Eye (tissue), 1 donor: Measurements from ENCODE around the gene PXDN.

ENCODE experiments used
- DNase-seq: peaks from one replicate; pipeline ENCODE4 v3.0.0-alpha.2; 2015

PXDN gene

GRCh38 chr2:1607971-1608688 lies 136.2 kb downstream of the PXDN start:
- DNase-seq, result no peak

DNA sequence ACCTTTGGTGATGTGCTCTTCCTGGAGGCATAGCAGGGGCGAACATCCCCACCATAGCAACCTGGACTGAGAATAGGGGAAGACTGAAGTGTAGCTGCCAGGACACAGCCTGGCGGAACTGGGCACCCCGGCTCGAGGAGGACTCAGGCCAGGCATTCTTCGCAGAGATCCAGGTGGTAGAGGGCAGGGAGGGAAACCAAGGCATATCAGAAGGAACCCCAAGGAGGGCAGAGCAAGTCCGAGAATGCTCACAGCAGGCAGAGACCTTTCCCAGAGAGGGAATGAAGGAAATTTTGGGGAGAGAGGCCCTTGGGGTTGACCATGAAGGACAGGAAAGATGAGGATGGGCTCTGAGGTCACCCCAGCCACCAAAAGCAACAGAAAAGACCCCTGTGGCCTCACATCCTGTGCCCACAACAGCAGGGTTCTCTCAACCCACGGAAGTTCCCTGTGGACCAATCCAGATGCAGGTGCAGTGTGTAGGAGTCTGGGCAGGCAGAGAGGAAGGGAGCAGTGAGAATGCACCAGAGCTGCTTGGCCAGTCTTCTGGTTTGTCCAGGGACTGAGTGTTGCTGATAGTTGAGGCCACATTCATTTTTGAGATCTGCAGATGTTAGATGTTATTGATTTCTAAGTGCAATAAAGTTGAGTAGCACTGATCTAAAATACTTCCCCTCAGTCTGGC lies 136.9 kb downstream of the PXDN start:
- no peak for DNase-seq

GRCh38 chr2:1606421-1607235 lies 137.7 kb downstream of the PXDN start:
- no peak for DNase-seq

DNA sequence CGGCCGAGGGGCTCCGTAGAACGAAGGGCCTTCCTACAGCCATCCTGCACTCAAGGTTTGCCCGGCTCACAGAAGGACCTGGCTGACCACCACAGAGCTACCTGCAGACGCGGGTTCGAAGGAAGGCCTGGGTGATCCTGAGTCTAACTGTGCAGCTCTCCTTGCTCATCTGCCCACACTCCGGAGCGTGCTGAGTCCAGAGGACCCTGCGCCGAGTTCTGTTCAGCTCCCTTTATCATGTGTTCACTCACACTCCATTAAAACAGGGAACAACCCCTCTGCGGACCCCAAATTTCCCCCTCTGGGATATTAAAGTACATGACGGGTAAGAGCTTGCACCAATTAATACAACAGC lies 138.3 kb downstream of the PXDN start:
- DNase-seq, result no peak

DNA sequence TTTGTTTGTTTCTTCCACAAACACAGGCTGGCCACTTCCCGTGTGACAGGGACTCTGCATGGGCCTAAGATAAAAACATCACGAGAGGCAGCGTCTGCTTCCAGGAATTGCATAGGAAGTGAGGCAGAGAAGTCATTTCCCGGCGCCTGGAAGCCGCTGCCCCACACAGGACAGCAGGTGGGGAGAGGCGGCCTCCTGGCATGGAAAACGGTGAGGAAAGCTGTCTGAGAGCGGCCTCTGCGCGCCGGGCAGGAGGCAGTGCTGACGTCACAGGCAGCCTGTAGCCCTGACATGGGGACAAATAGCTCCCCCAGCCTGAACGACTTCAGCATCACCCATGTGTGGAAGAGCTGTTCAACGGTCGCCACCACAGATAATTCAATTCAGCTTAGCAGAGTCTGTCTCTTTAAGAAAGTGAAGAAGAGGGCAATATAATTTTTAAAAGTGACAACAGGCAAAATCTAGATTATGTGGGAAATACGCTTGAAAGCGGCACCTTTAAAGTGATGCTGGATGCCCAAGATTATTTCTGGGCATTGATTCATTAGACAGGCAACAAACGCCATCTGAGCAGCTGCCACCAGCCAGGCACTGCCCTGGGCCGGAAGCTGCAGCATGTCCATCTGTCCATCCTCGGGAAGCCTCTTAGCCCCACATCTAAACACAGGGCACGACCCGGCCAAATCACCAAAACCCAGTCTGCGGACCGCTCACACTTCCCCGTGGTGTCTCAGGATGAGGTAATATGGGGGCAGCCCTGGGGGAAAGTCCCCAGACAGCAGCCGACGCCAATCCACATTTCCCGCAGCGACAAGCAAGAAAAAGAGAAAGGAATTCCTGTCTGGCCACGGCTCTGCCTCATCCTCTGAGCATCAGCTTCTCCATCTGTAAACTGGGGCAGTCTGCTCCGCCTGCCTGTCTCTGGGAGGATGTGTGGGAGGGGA lies 138.9 kb downstream of the PXDN start:
- peak; percentile 70 for DNase-seq

DNA sequence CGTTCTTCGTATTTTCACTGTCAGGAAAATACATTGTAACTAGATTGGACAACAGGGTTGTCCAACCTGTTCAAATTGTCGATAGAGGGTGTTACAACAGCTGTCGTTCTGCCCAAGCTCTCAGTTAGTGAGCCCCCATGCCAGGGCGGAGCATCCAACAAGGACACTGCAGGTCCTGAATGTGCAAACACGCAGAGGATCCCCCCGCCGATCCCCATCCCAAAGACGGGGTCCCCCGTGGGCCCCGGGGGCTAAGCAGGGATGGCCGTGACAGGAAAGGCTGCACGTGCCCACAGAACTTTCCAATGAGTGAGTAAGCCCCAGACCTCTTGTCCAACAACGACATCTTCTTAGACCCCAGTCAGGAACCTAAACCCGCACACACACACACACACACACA lies 140.8 kb downstream of the PXDN start:
- no peak for DNase-seq

GRCh38 chr2:1603059-1603458 lies 141.3 kb downstream of the PXDN start:
- DNase-seq, result no peak

GRCh38 chr2:1602278-1603010 lies 141.9 kb downstream of the PXDN start:
- no peak for DNase-seq

DNA sequence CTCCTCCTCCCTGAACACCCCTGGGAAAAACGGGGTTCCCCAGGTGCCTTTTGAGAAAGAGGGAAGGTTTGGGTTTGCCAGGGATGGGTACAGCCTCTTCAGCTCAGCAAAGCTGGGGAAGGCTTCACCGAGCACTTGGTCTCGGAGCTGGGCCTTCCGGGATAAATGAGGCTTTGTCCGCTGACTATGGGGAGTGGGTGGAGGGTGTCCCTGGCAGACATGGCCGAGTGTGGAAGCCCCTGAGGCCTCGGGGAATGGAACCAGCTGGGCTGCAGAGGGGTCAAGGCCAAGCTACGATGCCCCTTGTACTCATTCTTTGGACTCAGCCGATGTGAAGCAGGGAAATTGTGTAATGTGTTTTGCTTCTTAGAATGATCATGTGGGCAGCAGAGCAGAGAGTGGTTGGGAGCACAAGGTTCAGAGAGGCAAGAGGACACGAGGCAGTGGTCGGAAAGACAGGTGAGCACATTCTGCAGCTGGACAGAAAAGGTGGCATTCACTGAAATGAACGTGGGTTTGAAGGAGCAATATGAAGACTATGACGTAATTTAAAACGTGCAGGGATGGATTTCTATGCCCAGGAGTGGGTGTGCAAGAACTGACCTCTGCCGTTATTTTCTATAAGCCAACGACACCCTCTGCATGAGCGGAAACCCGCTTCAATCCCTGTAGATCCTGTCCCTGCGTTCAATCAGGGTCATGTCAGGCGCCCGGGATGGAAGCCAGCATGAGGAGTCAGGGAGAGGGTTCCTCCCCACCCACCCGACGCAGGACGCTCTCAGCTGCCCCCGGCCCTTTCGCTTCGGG lies 142.6 kb downstream of the PXDN start:
- DNase-seq, result peak; percentile 33

DNA sequence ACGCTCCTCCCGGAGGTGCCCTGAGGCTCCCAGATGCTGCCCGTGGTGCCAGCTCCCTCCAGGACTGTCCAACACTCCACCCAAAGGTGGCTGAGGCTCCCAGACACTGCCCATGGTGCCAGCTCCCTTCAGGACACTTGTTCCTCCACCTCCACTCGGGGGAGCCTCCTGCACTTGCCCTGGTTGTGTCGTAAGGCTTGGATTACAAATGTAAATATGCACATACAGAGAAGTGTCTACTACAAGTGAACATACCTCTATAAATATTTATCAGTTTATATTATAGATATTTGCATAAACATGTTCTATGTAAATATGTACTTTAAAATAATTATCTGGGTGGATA lies 143.3 kb downstream of the PXDN start:
- no peak for DNase-seq

DNA sequence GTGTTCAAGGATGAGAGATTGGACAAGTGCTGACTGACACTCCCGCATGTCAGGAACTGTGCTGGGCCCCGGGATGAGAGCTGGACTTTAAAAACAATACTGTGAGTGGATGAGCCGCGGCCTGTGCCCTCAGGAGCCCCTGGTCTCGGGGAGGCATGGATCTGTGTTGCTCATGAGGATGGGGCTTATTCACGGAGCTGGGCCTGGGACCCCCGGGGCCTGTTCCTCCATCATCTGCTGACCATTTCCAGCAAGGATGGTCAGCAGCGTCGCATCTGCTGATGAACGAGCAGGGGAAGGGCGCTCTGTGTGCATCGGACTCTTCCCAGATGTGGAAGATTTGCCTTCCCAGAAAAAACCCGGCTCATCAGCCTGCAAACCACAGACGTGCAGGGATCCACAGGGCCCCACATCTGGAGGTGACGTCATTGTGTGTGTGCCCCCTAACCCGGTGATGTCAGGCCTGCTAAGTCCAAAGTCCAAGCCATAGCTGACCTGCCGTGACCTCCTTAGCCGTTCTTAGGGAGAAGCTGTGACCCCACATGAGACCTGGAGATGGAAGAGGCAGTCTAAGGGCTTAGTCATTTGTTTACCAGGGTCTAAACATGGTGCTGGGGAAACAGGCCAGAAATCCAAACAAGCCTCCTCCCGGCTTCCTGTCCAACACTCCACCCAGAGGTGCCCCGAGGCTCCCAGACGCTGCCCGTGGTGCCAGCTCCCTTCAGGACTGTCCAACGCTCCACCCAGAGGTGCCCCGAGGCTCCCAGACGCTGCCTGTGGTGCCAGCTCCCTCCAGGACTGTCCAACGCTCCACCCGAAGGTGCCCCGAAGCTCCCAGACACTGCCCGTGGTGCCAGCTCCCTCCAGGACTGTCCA lies 143.9 kb downstream of the PXDN start:
- no peak for DNase-seq

GRCh38 chr2:1599301-1600085 lies 144.8 kb downstream of the PXDN start:
- DNase-seq, result no peak

- DNase-seq, result no peak
Observed at GRCh38 chr2:1598800-1599199, 145.5 kb downstream of the PXDN start.

DNA sequence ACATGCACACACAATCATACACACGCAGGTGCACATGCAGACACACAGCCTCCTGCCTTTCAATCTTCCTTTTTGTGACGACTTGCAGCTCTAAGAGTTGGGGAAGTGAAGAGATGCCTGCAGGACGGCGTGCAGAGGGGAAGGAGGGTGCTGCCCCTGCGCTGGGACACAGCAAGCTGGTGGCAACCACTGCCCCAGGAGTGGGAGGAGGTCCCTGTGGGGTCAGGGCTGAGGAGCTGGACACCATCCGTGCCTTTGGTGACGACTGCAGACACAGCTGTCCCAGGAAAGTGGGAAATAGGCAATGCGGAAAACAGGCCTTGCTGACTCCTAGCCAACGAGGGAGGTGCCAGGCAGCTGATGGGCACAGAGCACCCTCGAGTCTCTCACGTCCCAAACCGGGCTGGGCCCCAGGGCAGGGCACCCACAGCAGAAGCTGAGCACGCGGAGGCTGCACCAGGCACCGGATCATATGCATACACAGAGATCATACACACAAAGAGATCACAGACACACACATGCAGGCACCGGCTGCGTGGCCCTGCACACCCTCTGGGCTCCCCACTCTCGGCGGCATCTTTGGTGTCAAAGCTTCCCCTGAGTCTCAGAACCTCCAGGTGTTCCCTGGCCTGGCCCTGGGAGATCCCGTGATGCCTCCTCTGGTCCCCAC lies 146.1 kb downstream of the PXDN start:
- DNase-seq, result no peak

DNA sequence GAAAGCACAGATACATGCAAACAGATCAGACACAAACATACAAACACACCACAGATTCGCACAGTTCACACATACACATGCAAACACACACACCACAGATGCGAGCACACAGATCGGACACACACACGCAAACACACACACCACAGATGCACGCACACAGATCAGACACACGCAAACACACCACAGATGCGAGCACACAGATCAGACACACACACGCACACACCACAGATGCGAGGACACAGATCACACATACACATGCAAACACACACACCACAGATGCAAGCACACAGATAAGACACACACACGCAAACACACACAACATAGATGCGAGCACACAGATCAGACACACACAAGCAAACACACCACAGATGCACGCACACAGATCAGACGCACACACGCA lies 149.0 kb downstream of the PXDN start:
- no peak for DNase-seq

GRCh38 chr2:1594373-1595171 lies 149.7 kb downstream of the PXDN start:
- DNase-seq, result peak; percentile 56

- DNase-seq, result peak; percentile 80
Observed at GRCh38 chr2:1594123-1594372, 150.3 kb downstream of the PXDN start.
